ENCODE measurements around the gene GALNT4. TPM values are rescaled to one million over a fixed set of nuclear protein-coding genes. Genes with fewer than 3 reads are reported as not detected.
A peak's percentile ranks its signal among the peaks of the same experiment; 100 is the strongest.

The GALNT4 gene
- total RNA-seq, 1 donor from 2014 or later = 5.7 TPM

DNA sequence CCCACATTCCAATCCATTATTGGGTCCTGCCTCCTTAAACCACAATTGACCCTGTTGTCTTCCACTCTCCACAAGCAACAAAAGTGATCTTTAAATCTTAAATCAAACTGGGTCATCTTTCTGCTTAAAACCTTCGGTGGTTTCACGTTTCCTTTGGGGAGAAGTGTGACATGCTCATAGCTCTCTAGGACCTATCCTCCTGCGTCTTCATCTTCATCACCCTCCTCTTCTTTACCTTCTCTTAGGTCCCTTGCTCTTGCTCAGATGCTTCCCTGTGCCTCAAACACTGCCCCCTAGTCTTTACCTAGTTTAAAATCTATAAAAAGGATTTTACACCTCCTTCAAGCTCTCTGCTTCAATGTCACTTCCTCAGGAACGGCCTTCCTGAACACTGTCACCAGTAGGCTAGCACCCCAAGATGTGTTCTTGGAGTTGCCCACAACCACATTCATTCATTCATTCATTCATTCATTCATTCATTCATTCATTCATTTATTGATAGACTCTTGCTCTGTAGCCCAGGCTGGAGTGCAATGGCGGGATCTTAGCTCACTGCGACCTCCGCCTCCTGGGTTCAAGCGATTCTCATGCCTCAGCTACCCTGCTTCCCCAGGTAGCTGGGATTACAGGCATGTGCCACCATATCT is 46.8 kb downstream of the GALNT4 start:
- Mint-ChIP-seq H3K4me1 (ENCODE audit: unreplicated experiment) (peaks cover 11% of the 10 kb centered on the region), H3K27ac (ENCODE audit: unreplicated experiment) (no peak overlapping the region), H3K36me3 (ENCODE audit: low read depth, unreplicated experiment) (peaks cover 5% of the 10 kb centered on the region), H3K4me3 (ENCODE audit: unreplicated experiment) (peak overlapping the region; percentile 1), H3K9me3 (ENCODE audit: unreplicated experiment) (no peaks in the 10 kb centered on the region), H3K27me3 (ENCODE audit: unreplicated experiment) (no peaks in the 10 kb centered on the region)
- TF ChIP-seq, protein P1, sequence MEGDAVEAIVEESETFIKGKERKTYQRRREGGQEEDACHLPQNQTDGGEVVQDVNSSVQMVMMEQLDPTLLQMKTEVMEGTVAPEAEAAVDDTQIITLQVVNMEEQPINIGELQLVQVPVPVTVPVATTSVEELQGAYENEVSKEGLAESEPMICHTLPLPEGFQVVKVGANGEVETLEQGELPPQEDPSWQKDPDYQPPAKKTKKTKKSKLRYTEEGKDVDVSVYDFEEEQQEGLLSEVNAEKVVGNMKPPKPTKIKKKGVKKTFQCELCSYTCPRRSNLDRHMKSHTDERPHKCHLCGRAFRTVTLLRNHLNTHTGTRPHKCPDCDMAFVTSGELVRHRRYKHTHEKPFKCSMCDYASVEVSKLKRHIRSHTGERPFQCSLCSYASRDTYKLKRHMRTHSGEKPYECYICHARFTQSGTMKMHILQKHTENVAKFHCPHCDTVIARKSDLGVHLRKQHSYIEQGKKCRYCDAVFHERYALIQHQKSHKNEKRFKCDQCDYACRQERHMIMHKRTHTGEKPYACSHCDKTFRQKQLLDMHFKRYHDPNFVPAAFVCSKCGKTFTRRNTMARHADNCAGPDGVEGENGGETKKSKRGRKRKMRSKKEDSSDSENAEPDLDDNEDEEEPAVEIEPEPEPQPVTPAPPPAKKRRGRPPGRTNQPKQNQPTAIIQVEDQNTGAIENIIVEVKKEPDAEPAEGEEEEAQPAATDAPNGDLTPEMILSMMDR (IDR thresholded peaks at IDR 0.05; ENCODE audit: unreplicated experiment) = no peak
- DNase-seq (ENCODE audit: low spot score) = no peak

DNA sequence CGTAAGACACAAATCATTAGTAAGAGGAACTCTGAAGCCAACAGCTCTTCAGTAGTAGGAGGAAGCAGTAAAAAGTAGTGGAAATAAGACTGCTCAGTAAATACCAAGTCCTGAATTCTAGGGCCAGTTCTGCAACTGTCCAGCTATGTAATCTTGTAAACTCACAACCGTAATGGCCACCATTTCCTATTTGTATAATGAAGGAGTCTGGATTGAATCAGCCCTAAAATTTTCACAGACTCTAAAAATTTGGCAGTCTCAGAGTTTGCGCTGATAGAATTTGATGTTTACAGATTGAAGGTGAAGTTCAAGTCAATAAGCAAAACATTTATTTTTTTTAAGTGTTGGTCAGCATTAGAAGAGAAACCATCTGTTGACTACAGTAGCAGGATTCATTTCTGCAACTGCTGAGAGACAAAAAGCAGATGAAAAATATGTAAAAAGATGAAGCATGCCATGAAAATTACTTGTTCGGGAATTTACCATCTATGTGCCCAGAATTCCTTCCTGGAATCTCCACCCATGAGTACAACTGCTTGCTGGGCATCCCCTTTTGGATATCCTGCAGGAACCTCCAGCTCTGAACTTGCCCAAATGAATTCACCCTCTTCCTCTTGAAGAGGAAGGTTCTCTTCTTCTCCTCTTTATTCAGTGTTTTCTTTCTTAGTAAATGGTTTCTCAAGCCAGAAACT is 47.5 kb downstream of the GALNT4 start:
- no peak overlapping the region for H3K27ac Mint-ChIP-seq (ENCODE audit: unreplicated experiment)
- no peaks in the 10 kb centered on the region for H3K9me3 Mint-ChIP-seq (ENCODE audit: unreplicated experiment)
- no peak for DNase-seq (ENCODE audit: low spot score)
- H3K4me3 Mint-ChIP-seq (ENCODE audit: unreplicated experiment) = peak overlapping the region; percentile 1
- H3K36me3 Mint-ChIP-seq (ENCODE audit: low read depth, unreplicated experiment) = peaks cover 5% of the 10 kb centered on the region
- no peaks in the 10 kb centered on the region for H3K27me3 Mint-ChIP-seq (ENCODE audit: unreplicated experiment)
- TF ChIP-seq, protein P1 (IDR thresholded peaks at IDR 0.05; ENCODE audit: unreplicated experiment) = no peak
- peaks cover 11% of the 10 kb centered on the region for H3K4me1 Mint-ChIP-seq (ENCODE audit: unreplicated experiment)

DNA sequence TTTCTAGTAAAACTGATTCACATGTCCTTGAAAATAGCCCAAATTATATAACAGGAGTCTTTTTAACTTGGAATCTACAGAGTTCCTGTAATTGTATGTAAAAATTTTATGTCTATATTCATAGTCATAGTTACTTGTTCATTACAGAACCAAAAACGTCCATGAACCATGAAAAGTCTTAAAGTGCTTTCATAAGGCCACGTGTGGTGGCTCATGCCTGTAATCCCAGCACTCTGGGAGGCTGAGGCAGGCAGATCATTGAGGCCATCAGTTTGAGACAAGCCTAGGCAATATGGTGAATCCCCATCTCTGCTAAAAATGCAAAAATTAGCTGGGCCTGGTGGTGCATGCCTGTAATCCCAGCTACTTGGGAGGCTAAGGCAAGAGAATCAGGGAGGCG is 48.4 kb downstream of the GALNT4 start:
- no peak for DNase-seq (ENCODE audit: low spot score)
- Mint-ChIP-seq H3K9me3 (ENCODE audit: unreplicated experiment) (no peaks in the 10 kb centered on the region), H3K4me1 (ENCODE audit: unreplicated experiment) (peaks cover 11% of the 10 kb centered on the region), H3K27me3 (ENCODE audit: unreplicated experiment) (no peaks in the 10 kb centered on the region), H3K4me3 (ENCODE audit: unreplicated experiment) (no peak overlapping the region), H3K27ac (ENCODE audit: unreplicated experiment) (no peak overlapping the region), H3K36me3 (ENCODE audit: low read depth, unreplicated experiment) (peaks cover 5% of the 10 kb centered on the region)
- TF ChIP-seq, protein P1 (IDR thresholded peaks at IDR 0.05; ENCODE audit: unreplicated experiment) = no peak

DNA sequence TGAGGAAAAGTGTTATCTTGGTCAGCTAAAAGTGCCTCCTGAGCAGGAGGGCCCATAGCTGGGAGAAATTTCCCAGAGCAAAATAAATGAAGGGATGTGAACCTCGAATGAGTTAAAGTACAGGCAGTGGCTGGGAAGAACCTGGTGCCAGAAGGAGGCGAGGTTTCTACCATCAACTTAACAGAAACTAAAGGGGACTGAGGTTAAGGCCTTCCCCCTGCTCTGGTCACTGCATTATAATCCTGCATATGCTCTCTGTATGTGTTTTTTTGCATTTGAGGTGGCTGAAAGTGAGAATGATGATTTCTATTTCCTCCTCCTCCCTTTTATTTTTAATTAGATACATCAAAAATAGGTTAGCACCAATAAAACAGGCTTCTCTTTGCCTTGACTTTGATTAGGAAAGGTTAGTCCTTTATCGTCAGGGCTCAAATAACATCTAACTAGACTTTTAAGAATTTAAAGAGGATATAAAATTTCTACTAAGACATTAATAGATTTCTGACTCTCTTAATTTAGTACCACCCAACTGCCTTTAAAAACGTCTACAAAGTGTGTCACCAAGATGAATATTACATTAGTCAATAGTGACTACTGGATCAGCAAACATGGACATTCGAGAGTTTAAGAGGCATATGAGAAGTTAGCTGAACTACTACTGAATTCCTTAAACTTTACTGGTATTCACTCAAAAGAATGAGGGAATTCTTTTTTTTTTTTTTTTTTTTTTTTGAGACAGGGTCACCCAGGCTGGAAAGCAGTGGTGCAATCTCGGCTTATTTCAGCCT is 49.2 kb downstream of the GALNT4 start:
- Mint-ChIP-seq H3K36me3 (ENCODE audit: low read depth, unreplicated experiment) (peaks cover 5% of the 10 kb centered on the region), H3K4me3 (ENCODE audit: unreplicated experiment) (no peak overlapping the region), H3K4me1 (ENCODE audit: unreplicated experiment) (peaks cover 11% of the 10 kb centered on the region), H3K9me3 (ENCODE audit: unreplicated experiment) (no peaks in the 10 kb centered on the region), H3K27ac (ENCODE audit: unreplicated experiment) (no peak overlapping the region), H3K27me3 (ENCODE audit: unreplicated experiment) (no peaks in the 10 kb centered on the region)
- TF ChIP-seq, protein P1 (IDR thresholded peaks at IDR 0.05; ENCODE audit: unreplicated experiment) = no peak
- DNase-seq (ENCODE audit: low spot score) = no peak

Data from endothelial cell (in vitro differentiated cells).